ENCODE measurements around the gene TBC1D9. TPM values are rescaled to one million over a fixed set of nuclear protein-coding genes. Genes with fewer than 3 reads are reported as not detected.

The TBC1D9 gene
- total and polyA plus RNA-seq, 4 donors: 9.0 to 52.6 (median 24.5) TPM

DNA sequence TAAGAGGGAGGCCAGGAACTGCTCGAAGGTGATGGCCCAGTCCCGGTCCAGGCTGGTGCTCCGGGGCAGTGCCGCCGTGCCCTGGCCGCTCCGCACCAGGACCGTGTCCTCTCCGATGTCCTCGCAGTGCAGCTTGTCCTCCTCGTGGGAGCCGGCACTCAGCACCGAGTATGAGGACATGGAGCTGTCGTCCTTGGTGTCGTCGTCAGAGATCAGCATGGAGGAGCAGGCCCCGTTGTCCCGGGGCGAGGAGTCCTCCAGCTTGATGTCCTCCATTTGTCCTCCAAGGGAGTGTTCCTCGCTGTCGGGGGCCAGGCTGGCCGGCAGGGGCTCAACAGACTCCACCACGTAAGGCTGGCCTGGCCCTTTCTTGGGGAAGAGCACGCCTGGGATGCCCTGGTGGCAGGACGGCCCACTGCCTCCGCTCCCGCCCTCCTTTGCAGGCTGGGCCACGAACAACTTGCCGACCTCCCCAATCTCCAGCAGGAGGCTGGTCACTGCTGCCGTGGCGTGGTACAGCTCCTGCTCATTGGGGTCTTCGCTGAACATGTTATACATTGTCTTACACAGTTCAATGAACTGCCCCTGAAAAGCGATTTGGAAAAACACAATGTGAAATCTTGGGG is 133.7 kb downstream of the TBC1D9 start:
- Histone ChIP-seq H3K9ac (ENCODE audit: insufficient read depth in 1 of 2, low read length in 2 of 2) (no peak overlapping the region), H3K9me3 (ENCODE audit: control insufficient read depth in 4 of 4, insufficient read depth in 3 of 4, low read length in 3 of 4) (no peaks in the 10 kb centered on the region), H3K4me1 (ENCODE audit: control insufficient read depth in 5 of 5, insufficient read depth in 5 of 5, low read length in 5 of 5) (peaks cover 0 to 15% (median 0%) of the 10 kb centered on the region in 5 donors), H3K27ac (ENCODE audit: low read depth in 1 of 2, low read length in 1 of 2) (no peak overlapping the region), H3K36me3 (ENCODE audit: control insufficient read depth in 4 of 4, insufficient read depth in 4 of 4, low read length in 4 of 4) (peaks cover 11 to 18% (median 15%) of the 10 kb centered on the region in 4 donors), H3K27me3 (ENCODE audit: control insufficient read depth in 3 of 3, insufficient read depth in 3 of 3, low read length in 2 of 3) (no peaks in the 10 kb centered on the region), H3K4me3 (no peak overlapping the region)
- 93 to 94% methylated on average over 33 of the region's 33 CpGs for WGBS, 2 donors
- TF ChIP-seq, protein P1, sequence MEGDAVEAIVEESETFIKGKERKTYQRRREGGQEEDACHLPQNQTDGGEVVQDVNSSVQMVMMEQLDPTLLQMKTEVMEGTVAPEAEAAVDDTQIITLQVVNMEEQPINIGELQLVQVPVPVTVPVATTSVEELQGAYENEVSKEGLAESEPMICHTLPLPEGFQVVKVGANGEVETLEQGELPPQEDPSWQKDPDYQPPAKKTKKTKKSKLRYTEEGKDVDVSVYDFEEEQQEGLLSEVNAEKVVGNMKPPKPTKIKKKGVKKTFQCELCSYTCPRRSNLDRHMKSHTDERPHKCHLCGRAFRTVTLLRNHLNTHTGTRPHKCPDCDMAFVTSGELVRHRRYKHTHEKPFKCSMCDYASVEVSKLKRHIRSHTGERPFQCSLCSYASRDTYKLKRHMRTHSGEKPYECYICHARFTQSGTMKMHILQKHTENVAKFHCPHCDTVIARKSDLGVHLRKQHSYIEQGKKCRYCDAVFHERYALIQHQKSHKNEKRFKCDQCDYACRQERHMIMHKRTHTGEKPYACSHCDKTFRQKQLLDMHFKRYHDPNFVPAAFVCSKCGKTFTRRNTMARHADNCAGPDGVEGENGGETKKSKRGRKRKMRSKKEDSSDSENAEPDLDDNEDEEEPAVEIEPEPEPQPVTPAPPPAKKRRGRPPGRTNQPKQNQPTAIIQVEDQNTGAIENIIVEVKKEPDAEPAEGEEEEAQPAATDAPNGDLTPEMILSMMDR (IDR thresholded peaks at IDR 0.05; ENCODE audit: control extremely low read depth, extremely low read depth): no peak
- ATAC-seq (ENCODE audit: insufficient read depth, low FRiP score) (no peak), DNase-seq (no peak)

DNA sequence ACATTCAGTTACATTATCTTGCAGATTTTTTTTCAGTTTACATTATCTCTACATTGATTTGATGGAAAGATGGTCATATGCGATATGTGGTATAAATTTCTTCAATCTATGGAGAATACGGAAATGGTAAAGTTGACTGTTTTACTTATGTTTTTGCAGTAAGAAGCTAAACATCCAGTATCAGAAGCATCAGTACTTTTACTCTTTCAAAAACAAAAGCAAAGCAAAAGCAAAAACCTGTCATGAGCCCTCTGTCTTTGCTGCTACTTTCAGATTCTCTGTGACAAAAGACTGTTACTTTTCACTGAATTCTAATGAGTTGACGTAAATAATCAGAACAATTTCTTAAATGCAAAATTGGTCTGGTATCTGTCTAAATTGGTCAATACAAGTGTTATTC is 135.0 kb downstream of the TBC1D9 start:
- Histone ChIP-seq H3K27me3 (ENCODE audit: control insufficient read depth in 3 of 3, insufficient read depth in 3 of 3, low read length in 2 of 3) (no peaks in the 10 kb centered on the region), H3K4me3 (no peak overlapping the region), H3K4me1 (ENCODE audit: control insufficient read depth in 5 of 5, insufficient read depth in 5 of 5, low read length in 5 of 5) (peaks cover 0 to 3% (median 0%) of the 10 kb centered on the region in 5 donors), H3K9me3 (ENCODE audit: control insufficient read depth in 4 of 4, insufficient read depth in 3 of 4, low read length in 3 of 4) (no peaks in the 10 kb centered on the region), H3K9ac (ENCODE audit: insufficient read depth in 1 of 2, low read length in 2 of 2) (no peak overlapping the region), H3K36me3 (ENCODE audit: control insufficient read depth in 4 of 4, insufficient read depth in 4 of 4, low read length in 4 of 4) (peaks cover 9 to 15% (median 13%) of the 10 kb centered on the region in 4 donors), H3K27ac (ENCODE audit: low read depth in 1 of 2, low read length in 1 of 2) (no peak overlapping the region)
- 95 to 98% methylated on average over 3 of the region's 3 CpGs for WGBS, 2 donors
- TF ChIP-seq, protein P1 (IDR thresholded peaks at IDR 0.05; ENCODE audit: control extremely low read depth, extremely low read depth): no peak
- DNase-seq: no peak
- no peak for ATAC-seq (ENCODE audit: insufficient read depth, low FRiP score)

DNA sequence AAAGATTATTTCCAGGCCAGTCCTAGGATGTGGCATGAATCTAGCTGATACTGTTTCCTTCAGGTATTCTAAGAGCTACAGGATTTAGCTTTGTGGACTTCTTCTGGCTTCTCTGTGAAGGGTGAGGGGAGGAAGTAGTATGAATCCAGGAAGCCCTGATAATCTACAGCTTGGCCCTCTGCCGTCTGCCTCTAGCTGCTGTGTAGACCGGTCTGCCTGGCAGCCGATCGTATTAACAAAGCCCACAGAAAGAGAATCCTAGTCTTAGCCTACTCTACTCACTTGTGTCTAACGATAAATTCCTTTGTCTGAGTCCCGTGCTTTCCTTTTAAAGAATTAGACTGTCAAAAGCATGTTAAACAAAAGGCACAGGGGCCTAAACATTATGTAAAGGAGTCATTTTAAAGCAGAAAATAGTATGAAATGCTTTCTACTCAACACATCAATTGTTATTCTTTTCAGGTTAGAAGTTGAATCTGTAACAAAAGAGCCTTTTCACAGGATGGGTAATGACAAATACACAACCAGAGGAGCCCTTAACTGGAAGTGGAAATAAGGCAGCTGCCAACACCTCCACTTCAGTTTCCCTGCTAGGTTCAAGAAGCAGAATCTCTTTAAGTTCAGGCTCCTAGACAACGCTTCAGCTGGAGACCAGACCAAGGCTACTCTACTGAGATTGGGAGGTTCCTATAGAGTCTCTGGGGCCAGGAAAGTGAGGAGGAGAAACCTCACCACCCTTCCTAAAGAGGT is 138.5 kb downstream of the TBC1D9 start:
- WGBS, 2 donors: 45 to 47% methylated on average over 7 of the region's 7 CpGs
- Histone ChIP-seq H3K9ac (ENCODE audit: insufficient read depth in 1 of 2, low read length in 2 of 2) (no peak overlapping the region), H3K27ac (ENCODE audit: low read depth in 1 of 2, low read length in 1 of 2) (no peak overlapping the region), H3K9me3 (ENCODE audit: control insufficient read depth in 4 of 4, insufficient read depth in 3 of 4, low read length in 3 of 4) (no peaks in the 10 kb centered on the region), H3K36me3 (ENCODE audit: control insufficient read depth in 4 of 4, insufficient read depth in 4 of 4, low read length in 4 of 4) (peaks cover 0 to 7% (median 6%) of the 10 kb centered on the region in 4 donors), H3K27me3 (ENCODE audit: control insufficient read depth in 3 of 3, insufficient read depth in 3 of 3, low read length in 2 of 3) (no peaks in the 10 kb centered on the region), H3K4me1 (ENCODE audit: control insufficient read depth in 5 of 5, insufficient read depth in 5 of 5, low read length in 5 of 5) (peaks cover 0 to 3% (median 0%) of the 10 kb centered on the region in 5 donors), H3K4me3 (no peak overlapping the region)
- ATAC-seq (ENCODE audit: insufficient read depth, low FRiP score): no peak
- peak; percentile 15 to 50 (median 21) for DNase-seq
- TF ChIP-seq, protein P1 (IDR thresholded peaks at IDR 0.05; ENCODE audit: control extremely low read depth, extremely low read depth): no peak
